Keratinocyte (primary cell): ENCODE results near the gene SULT2B1. TPM values are rescaled to one million over a fixed set of nuclear protein-coding genes. Genes with fewer than 3 reads are reported as not detected.
A peak's percentile ranks its signal among the peaks of the same experiment; 100 is the strongest.
"Not testable (repeated sequence)": the region's sequence is repeated elsewhere in the genome, so short reads cannot be mapped to it uniquely, and the experiment has no call there.

ENCODE experiments used
- DNase-seq: peaks from one replicate; pipeline ENCODE4 v3.0.0-alpha.2; 2011; ENCODE audit warnings: low read depth, missing footprints, low spot score
- FAIRE-seq: peaks from 2 replicates; lab custom pipeline; 2011; peaks lifted over from hg19 to GRCh38; lab: Jason Lieb, UNC
- H2AFZ ChIP-seq: 2 replicates; pipeline ENCODE4 v1.6.0; 2012; ENCODE audit warnings: low read length, control low read depth, inconsistent platforms; ENCODE audit not compliant: control insufficient read depth
- H3K27ac ChIP-seq: 2 replicates; pipeline ENCODE4 v1.5.1; 2011; ENCODE audit warnings: low read length; ENCODE audit not compliant: control insufficient read depth, insufficient read depth
- H3K27me3 ChIP-seq: 3 replicates; pipeline ENCODE4 v1.6.0; 2011; ENCODE audit warnings: low read length; ENCODE audit not compliant: control insufficient read depth, insufficient read depth; ENCODE audit errors: extremely low read depth
- H3K36me3 ChIP-seq, 2 experiments: 2 replicates in 1 of 2; 3 replicates in 1 of 2; pipeline ENCODE4 v1.5.1; 2011; ENCODE audit warnings: low read length in 2 of 2, mild to moderate bottlenecking in 1 of 2; ENCODE audit not compliant: control insufficient read depth in 2 of 2, insufficient read depth in 2 of 2; ENCODE audit errors: extremely low read depth in 1 of 2
- H3K4me1 ChIP-seq: 3 replicates; pipeline ENCODE4 v1.5.1; 2011; ENCODE audit warnings: low read length; ENCODE audit not compliant: control insufficient read depth, insufficient read depth; ENCODE audit errors: extremely low read depth
- H3K4me2 ChIP-seq: 3 replicates; pipeline ENCODE4 v1.6.0; 2011; ENCODE audit warnings: low read depth, low read length; ENCODE audit not compliant: control insufficient read depth, insufficient read depth; ENCODE audit errors: extremely low read depth
- H3K4me3 ChIP-seq, 3 experiments: fragments of 200-600 bp in 1 of 3; sonication (generic) in 1 of 3; 2 replicates in 2 of 3; 3 replicates in 1 of 3; pipeline ENCODE4 v1.5.1; 2011 to 2016; ENCODE audit warnings: low read length in 3 of 3, mild to moderate bottlenecking in 3 of 3, control low read depth in 2 of 3, inconsistent platforms in 1 of 3, low read depth in 1 of 3, mixed read lengths in 1 of 3, mixed run types in 1 of 3, moderate library complexity in 1 of 3; ENCODE audit not compliant: control insufficient read depth in 2 of 3, insufficient read depth in 2 of 3; ENCODE audit errors: extremely low read depth in 1 of 3
- H3K79me2 ChIP-seq: 2 replicates; pipeline ENCODE4 v1.6.0; 2012; ENCODE audit warnings: low read length; ENCODE audit not compliant: control insufficient read depth, insufficient read depth
- H3K9ac ChIP-seq: 3 replicates; pipeline ENCODE4 v1.6.0; 2011; ENCODE audit warnings: low read length; ENCODE audit not compliant: control insufficient read depth, insufficient read depth; ENCODE audit errors: extremely low read depth
- H3K9me1 ChIP-seq: 3 replicates; pipeline ENCODE4 v1.6.0; 2011; ENCODE audit warnings: low read length; ENCODE audit not compliant: control insufficient read depth, insufficient read depth; ENCODE audit errors: extremely low read depth
- H3K9me3 ChIP-seq: 2 replicates; pipeline ENCODE4 v1.5.1; 2012; ENCODE audit warnings: low read depth, low read length; ENCODE audit not compliant: control insufficient read depth
- H4K20me1 ChIP-seq: 3 replicates; pipeline ENCODE4 v1.6.0; 2011; ENCODE audit warnings: low read length; ENCODE audit not compliant: control insufficient read depth, insufficient read depth; ENCODE audit errors: extremely low read depth
- CTCF ChIP-seq, 3 experiments: IDR thresholded peaks in 1 of 3; conservative IDR thresholded peaks in 1 of 3; optimal IDR thresholded peaks in 1 of 3; 2 replicates in 2 of 3; 3 replicates in 1 of 3; pipeline versions ENCODE3 to v1.5.1; 2011; ENCODE audit warnings: low read length in 3 of 3, mild to moderate bottlenecking in 3 of 3, moderate library complexity in 2 of 3, control low read depth in 1 of 3, inconsistent platforms in 1 of 3; ENCODE audit not compliant: insufficient read depth in 2 of 3; ENCODE audit errors: extremely low read depth in 1 of 3
- EZH2 ChIP-seq: IDR thresholded peaks from one replicate; pipeline ENCODE4 v1.6.1; 2012; ENCODE audit warnings: inconsistent platforms, mild to moderate bottlenecking, low read length, moderate library complexity
- dilution Hi-C: fragments of 300-500 bp; cut with MboI; formaldehyde crosslinking; loops from one replicate; pipeline ENCODE4 v1.7.0; 2020; ENCODE audit warnings: low sequenced_read_pairs; ENCODE audit not compliant: extremely low pct_ligation_motif_present
- polyA plus RNA-seq, 5 experiments: library from polyadenylated mRNA; depleted of rRNA in 3 of 5; stranded (reverse) in 3 of 5; stranded (forward) in 1 of 5; unstranded in 1 of 5; fragments of >200 nt; gene quantifications; 1 replicate in 1 of 5; 2 replicates in 3 of 5; 3 replicates in 1 of 5; pipeline versions ENCODE4 v1.2.1 to v1.2.3, GENCODE V29; 2011 to 2012; ENCODE audit warnings: missing spikeins in 2 of 5, low read depth in 1 of 5, low replicate concordance in 1 of 5

Gene SULT2B1
- polyA plus RNA-seq, 1 donor (not counting 4 experiments of a cell fraction or from before 2014, with no cell fraction given): 6.0 TPM

DNA sequence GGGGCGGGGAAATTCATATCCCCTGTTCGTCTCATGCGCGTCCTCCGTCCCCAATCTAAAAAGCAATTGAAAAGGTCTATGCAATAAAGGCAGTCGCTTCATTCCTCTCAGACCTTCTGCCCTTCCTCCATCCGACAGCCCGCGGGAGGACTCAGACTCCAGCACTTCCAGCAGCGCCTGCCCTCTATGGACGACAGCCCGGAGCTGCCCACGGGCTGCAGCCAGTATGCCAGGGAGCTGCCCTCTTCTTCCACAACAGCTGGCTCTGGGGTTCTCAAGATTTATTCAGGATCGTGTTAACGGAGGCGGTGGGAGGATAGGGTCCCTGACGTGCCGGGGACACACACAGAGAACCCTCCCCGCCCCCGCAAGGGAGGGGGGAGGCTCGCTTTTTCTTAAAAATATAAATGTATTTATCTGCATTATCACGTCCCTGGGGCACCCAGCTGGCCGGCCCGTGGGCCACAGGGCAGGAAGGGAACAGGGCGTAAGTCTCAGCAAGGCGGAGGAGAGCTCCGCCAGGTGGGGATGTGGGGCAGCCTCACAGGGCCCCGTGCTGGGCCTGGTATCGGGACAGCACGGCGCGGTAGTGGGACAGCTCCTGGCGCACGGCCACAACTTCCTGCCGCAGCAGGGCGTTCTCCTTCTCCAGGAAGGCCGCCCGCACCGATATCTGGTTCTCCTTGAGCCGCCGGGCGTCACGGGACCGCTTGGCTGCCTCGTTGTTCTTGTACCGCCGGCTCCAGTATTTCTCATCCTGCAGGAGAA lies 78.5 kb downstream of the SULT2B1 start:
- Histone ChIP-seq H3K9me3 (no peaks in the 10 kb centered on the region), H3K4me2 (no peak overlapping the region), H3K36me3 (peaks cover 0 to 1% of the 10 kb centered on the region in 2 experiments), H3K79me2 (no peaks in the 10 kb centered on the region), H3K4me1 (peaks cover 39% of the 10 kb centered on the region), H3K9me1 (no peaks in the 10 kb centered on the region), H2AFZ (no peak overlapping the region), H3K27ac (no peak overlapping the region), H3K4me3 (no peak overlapping the region), H3K27me3 (no peaks in the 10 kb centered on the region), H4K20me1 (no peaks in the 10 kb centered on the region), H3K9ac (no peak overlapping the region)
- dilution Hi-C loops: no loop called here
- TF ChIP-seq CTCF (optimal IDR thresholded peaks at IDR 0.05 in 1 of 3, IDR thresholded peaks at IDR 0.05 in 1 of 3, conservative IDR thresholded peaks at IDR 0.05 in 1 of 3; ENCODE audit: extremely low read depth in 1 of 3, insufficient read depth in 2 of 3, low read length in 3 of 3) (no peak), EZH2 (no peak)
- no peak for FAIRE-seq
- no peak for DNase-seq

DNA sequence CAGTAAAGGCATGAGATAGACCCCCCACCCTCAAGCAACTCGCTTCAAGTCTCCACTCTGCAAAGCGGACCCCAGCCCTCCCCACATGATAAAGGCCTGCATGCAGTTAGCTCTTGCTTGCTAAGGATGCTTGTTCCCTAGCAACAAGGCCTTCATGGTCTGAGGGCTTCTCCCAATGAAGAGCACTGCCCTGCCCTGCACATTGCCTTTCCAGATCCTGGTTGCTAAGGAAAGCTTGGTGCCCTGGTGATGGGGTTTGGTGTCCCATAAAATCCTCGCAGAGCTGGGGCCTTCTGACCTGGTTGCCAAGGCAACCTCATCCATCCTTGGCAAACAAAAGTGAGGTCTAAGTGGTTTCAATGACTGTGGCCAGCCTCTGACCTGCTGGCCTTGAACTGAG lies 79.3 kb downstream of the SULT2B1 start:
- dilution Hi-C loops: no loop called here
- H3K4me2 ChIP-seq: no peak overlapping the region
- H3K9me1 ChIP-seq: no peaks in the 10 kb centered on the region
- peaks cover 44% of the 10 kb centered on the region for H3K4me1 ChIP-seq
- no peaks in the 10 kb centered on the region for H3K9me3 ChIP-seq
- H3K36me3 ChIP-seq: peaks cover 0 to 1% of the 10 kb centered on the region in 2 experiments
- no peak overlapping the region for H2AFZ ChIP-seq
- H3K27ac ChIP-seq: no peak overlapping the region
- H4K20me1 ChIP-seq: no peaks in the 10 kb centered on the region
- TF ChIP-seq CTCF (optimal IDR thresholded peaks at IDR 0.05 in 1 of 3, IDR thresholded peaks at IDR 0.05 in 1 of 3, conservative IDR thresholded peaks at IDR 0.05 in 1 of 3; ENCODE audit: extremely low read depth in 1 of 3, insufficient read depth in 2 of 3, low read length in 3 of 3): no peak
- TF ChIP-seq EZH2: no peak
- DNase-seq (no peak), FAIRE-seq (no peak)
- H3K9ac ChIP-seq: no peak overlapping the region
- H3K27me3 ChIP-seq: no peaks in the 10 kb centered on the region
- H3K4me3 ChIP-seq: no peak overlapping the region
- H3K79me2 ChIP-seq: no peaks in the 10 kb centered on the region

DNA sequence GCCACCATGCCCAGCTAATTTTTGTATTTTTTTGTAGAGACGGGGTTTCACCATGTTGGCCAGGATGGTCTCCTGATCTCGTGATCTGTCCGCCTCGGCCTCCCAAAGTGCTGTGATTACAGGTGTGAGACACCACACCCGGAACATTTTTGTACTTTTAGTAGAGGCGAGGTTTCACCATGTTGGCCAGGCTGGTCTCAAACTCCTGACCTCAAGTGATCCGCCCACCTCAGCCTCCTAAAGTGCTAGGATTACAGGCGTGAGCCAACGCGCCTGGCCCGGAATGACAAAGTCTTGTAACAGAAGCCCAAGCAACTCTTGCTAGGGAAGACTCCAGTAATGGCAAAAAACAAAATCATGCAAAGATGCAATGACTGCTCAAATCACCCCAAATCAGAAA lies 80.3 kb downstream of the SULT2B1 start:
- H3K27ac ChIP-seq, H4K20me1 ChIP-seq, H3K27me3 ChIP-seq, dilution Hi-C loops, DNase-seq, H3K9ac ChIP-seq, H3K9me1 ChIP-seq, H3K36me3 ChIP-seq, H3K9me3 ChIP-seq, H3K4me3 ChIP-seq, H2AFZ ChIP-seq, H3K79me2 ChIP-seq, FAIRE-seq: not testable (repeated sequence)
- peaks cover 47% of the 10 kb centered on the region for H3K4me1 ChIP-seq
- H3K4me2 ChIP-seq: peak overlapping the region; percentile 14
